CD14-positive monocyte (primary cell): ENCODE data around the gene DVL2. TPM values are rescaled to one million over a fixed set of nuclear protein-coding genes. Genes with fewer than 3 reads are reported as not detected.

Source experiments
- DNase-seq, 3 donors: peaks; one replicate each; pipeline ENCODE4 v3.0.0-alpha.2; 2011 to 2022
- H2AFZ ChIP-seq: 2 replicates; pipeline ENCODE4 v1.6.0; 2012; ENCODE audit warnings: mild to moderate bottlenecking, low read depth, low read length, inconsistent platforms; ENCODE audit not compliant: insufficient read depth, poor library complexity, severe bottlenecking
- H3K27ac ChIP-seq, 2 donors: 1 replicate in 1 of 2; 2 replicates in 1 of 2; pipeline ENCODE4 v1.5.1; 2012 to 2013; ENCODE audit warnings: low read length in 2 of 2, control low read depth in 1 of 2, inconsistent platforms in 1 of 2, low read depth in 1 of 2, mild to moderate bottlenecking in 1 of 2
- H3K27me3 ChIP-seq, 2 donors: one replicate each; pipeline versions ENCODE4 v1.6.0 to v1.6.1; 2011 to 2013; ENCODE audit warnings: low read length in 2 of 2; ENCODE audit not compliant: control insufficient read depth in 2 of 2, insufficient read depth in 2 of 2
- H3K36me3 ChIP-seq, 2 donors: replicated peaks in 1 of 2; 1 replicate in 1 of 2; 2 replicates in 1 of 2; pipeline versions ENCODE4 v1.5.1 to v1.6.1; 2012 to 2013; ENCODE audit warnings: low read length in 2 of 2, control low read depth in 1 of 2, inconsistent platforms in 1 of 2, mild to moderate bottlenecking in 1 of 2; ENCODE audit not compliant: insufficient read depth in 2 of 2, control insufficient read depth in 1 of 2
- H3K4me1 ChIP-seq, 2 donors: 1 replicate in 1 of 2; 2 replicates in 1 of 2; pipeline versions ENCODE4 v1.5.1 to v1.6.1; 2012 to 2013; ENCODE audit warnings: low read length in 2 of 2, control low read depth in 1 of 2, inconsistent platforms in 1 of 2, mild to moderate bottlenecking in 1 of 2, moderate library complexity in 1 of 2; ENCODE audit not compliant: insufficient read depth in 2 of 2, control insufficient read depth in 1 of 2
- H3K4me2 ChIP-seq: replicated peaks from 2 replicates; pipeline ENCODE3; 2012; ENCODE audit warnings: low read length, moderate library complexity, mild to moderate bottlenecking; ENCODE audit not compliant: poor library complexity, severe bottlenecking; ENCODE audit errors: extremely low read depth
- H3K4me3 ChIP-seq, 3 experiments: fragments of 200-600 bp in 1 of 3; sonication (generic) in 1 of 3; replicated peaks in 1 of 3; 1 replicate in 2 of 3; 2 replicates in 1 of 3; pipeline ENCODE4 v1.5.1; 2011 to 2013; ENCODE audit warnings: low read length in 3 of 3, mild to moderate bottlenecking in 3 of 3, control low read depth in 2 of 3, low read depth in 2 of 3, inconsistent platforms in 1 of 3, moderate library complexity in 1 of 3
- H3K79me2 ChIP-seq: 2 replicates; pipeline ENCODE4 v1.6.0; 2012; ENCODE audit warnings: mild to moderate bottlenecking, control low read depth, inconsistent platforms, low read length, moderate library complexity; ENCODE audit not compliant: insufficient read depth
- H3K9ac ChIP-seq: 2 replicates; pipeline ENCODE4 v1.6.0; 2017; ENCODE audit warnings: low read length, mild to moderate bottlenecking; ENCODE audit not compliant: insufficient read depth, poor library complexity, severe bottlenecking
- H3K9me3 ChIP-seq, 2 donors: replicated peaks in 1 of 2; 1 replicate in 1 of 2; 2 replicates in 1 of 2; pipeline versions ENCODE4 v1.5.1 to v1.6.1; 2012 to 2013; ENCODE audit warnings: low read length in 2 of 2, control low read depth in 1 of 2; ENCODE audit not compliant: control insufficient read depth in 1 of 2, insufficient read depth in 1 of 2
- H4K20me1 ChIP-seq: 2 replicates; pipeline ENCODE4 v1.6.0; 2012; ENCODE audit warnings: mild to moderate bottlenecking, low read length, control low read depth, moderate library complexity; ENCODE audit not compliant: insufficient read depth
- H3K27ac Mint-ChIP-seq, 7 donors: one replicate each; pipeline ENCODE4 v1.8.0; 2020; ENCODE audit warnings: mild to moderate bottlenecking in 7 of 7, mixed read lengths in 7 of 7, moderate library complexity in 6 of 7, inconsistent platforms in 2 of 7
- H3K27me3 Mint-ChIP-seq, 3 donors: one replicate each; pipeline ENCODE4 v1.8.0; 2021 to 2022; ENCODE audit warnings: low read depth in 3 of 3, mild to moderate bottlenecking in 3 of 3, mixed read lengths in 3 of 3, moderate library complexity in 3 of 3, inconsistent platforms in 1 of 3
- H3K36me3 Mint-ChIP-seq, 2 donors: one replicate each; pipeline ENCODE4 v1.8.0; 2020; ENCODE audit warnings: mixed read lengths in 2 of 2, inconsistent platforms in 1 of 2, mild to moderate bottlenecking in 1 of 2
- H3K4me1 Mint-ChIP-seq: one replicate; pipeline ENCODE4 v1.8.0; 2020; ENCODE audit warnings: mild to moderate bottlenecking, mixed read lengths
- H3K4me3 Mint-ChIP-seq, 2 donors: one replicate each; pipeline ENCODE4 v1.8.0; 2020; ENCODE audit warnings: mild to moderate bottlenecking in 2 of 2, mixed read lengths in 2 of 2, moderate library complexity in 1 of 2
- H3K9me3 Mint-ChIP-seq, 7 donors: one replicate each; pipeline ENCODE4 v1.8.0; 2020 to 2022; ENCODE audit warnings: mixed read lengths in 7 of 7, mild to moderate bottlenecking in 6 of 7, moderate library complexity in 6 of 7, inconsistent platforms in 2 of 7
- WGBS: methylation state at CpG from one replicate; pipeline ENCODE4 v1.1.5; 2013; ENCODE audit warnings: missing lambda C conversion rate; ENCODE audit not compliant: insufficient coverage; 5-methylcytosine and 5-hydroxymethylcytosine counted together
- intact Hi-C, 2 donors: fragments of 100-400 bp; cut with micrococcal nuclease; formaldehyde crosslinking; loops; one replicate each; pipeline versions ENCODE4 v1.15.0 to v1.15.1; 2023
- polyA plus RNA-seq, 3 donors: library from polyadenylated mRNA; depleted of rRNA in 1 of 3; unstranded in 2 of 3; stranded (reverse) in 1 of 3; fragments of 300-500 nt in 2 of 3; fragments of >200 nt in 1 of 3; fragmentation: Illumina TruSeq in 2 of 3; gene quantifications; 1 replicate in 2 of 3; 2 replicates in 1 of 3; pipeline ENCODE4 v1.2.3, GENCODE V29; 2012 to 2021
- TF ChIP-seq, protein P1 (sequence below): fragments of 200-600 bp; IDR thresholded peaks from one replicate; pipeline ENCODE4 v1.8.0; 2022; ENCODE audit warnings: antibody characterized with exemption, mild to moderate bottlenecking

Gene DVL2
- polyA plus RNA-seq, 3 donors, result 6.7 to 7.8 (median 7.0) TPM

DNA sequence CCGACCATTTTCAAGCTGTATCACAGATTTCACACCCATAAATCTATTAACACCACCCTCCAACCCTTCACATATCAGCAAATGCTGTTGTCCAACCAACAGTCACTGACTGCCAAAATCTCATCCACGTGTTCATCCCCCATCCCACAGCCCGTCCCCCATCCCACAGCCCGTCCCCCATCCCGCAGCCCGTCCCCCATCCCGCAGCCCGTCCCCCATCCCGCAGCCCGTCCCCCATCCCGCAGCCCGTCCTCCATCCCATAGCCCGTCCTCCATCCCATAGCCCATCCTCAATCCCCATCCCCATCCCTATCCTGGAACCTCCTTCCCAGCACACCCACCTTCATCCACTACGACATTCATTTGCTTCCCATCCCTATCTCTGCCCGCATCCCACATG is 28.8 kb downstream of the DVL2 start:
- Histone ChIP-seq H3K9me3 (no peaks in the 10 kb centered on the region), H4K20me1 (peaks cover 32% of the 10 kb centered on the region), H2AFZ (peak overlapping the region; percentile 73), H3K9ac (no peak overlapping the region), H3K4me1 (peaks cover 15 to 17% of the 10 kb centered on the region in 2 donors), H3K4me2 (peak overlapping the region; percentile 82), H3K4me3 (peak overlapping the region in 2 of 3 experiments; percentile 54 to 78), H3K27ac (peak overlapping the region; percentile 60 to 79), H3K36me3 (peaks cover 26 to 29% of the 10 kb centered on the region in 2 donors), H3K27me3 (no peaks in the 10 kb centered on the region), H3K79me2 (peaks cover 27% of the 10 kb centered on the region)
- H3K27ac Mint-ChIP-seq, result peak overlapping the region; percentile 81 to 98 (median 94)
- peaks cover 1 to 10% (median 1%) of the 10 kb centered on the region in 3 donors for H3K27me3 Mint-ChIP-seq
- DNase-seq, result no peak
- TF ChIP-seq, protein P1, sequence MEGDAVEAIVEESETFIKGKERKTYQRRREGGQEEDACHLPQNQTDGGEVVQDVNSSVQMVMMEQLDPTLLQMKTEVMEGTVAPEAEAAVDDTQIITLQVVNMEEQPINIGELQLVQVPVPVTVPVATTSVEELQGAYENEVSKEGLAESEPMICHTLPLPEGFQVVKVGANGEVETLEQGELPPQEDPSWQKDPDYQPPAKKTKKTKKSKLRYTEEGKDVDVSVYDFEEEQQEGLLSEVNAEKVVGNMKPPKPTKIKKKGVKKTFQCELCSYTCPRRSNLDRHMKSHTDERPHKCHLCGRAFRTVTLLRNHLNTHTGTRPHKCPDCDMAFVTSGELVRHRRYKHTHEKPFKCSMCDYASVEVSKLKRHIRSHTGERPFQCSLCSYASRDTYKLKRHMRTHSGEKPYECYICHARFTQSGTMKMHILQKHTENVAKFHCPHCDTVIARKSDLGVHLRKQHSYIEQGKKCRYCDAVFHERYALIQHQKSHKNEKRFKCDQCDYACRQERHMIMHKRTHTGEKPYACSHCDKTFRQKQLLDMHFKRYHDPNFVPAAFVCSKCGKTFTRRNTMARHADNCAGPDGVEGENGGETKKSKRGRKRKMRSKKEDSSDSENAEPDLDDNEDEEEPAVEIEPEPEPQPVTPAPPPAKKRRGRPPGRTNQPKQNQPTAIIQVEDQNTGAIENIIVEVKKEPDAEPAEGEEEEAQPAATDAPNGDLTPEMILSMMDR, result no peak
- H3K4me1 Mint-ChIP-seq, result peaks cover 28% of the 10 kb centered on the region
- peak overlapping the region; percentile 79 to 87 for H3K4me3 Mint-ChIP-seq
- H3K9me3 Mint-ChIP-seq, result no peaks in the 10 kb centered on the region
- intact Hi-C loops, result no loop called here
- H3K36me3 Mint-ChIP-seq, result peaks cover 34 to 51% of the 10 kb centered on the region in 2 donors
- WGBS, result 87% methylated on average over 13 of the region's 15 CpGs

DNA sequence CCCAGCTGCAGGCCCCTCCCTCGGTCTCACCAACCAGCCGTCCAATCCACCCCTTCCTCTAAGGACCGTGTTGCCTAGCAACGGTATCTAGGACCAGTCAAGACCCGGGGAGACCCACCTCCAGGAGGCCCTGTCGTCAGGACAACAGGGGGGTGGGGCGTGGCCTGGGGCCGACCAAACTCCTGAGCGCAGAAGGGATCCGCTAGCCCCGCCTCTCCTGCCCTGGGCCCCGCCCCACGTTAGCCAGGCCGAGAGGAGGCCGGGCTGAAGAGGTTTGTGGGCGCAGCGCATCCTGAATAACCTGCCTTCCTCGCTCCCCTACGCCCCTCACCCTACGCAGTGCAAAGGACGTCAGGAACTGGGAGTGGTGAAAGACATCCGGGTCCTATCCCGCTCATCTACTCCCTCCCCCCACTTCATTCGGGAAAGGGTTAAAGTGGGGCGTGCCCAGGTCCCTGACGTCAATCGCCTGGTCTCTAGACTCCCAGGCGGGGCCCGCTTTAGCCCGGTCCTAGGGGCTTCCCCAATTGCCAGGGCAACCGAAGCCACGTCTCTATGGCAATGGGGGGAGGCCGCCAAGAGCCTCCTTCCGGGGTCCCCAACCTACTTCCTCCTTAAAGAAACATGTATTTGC is 29.4 kb downstream of the DVL2 start:
- Histone ChIP-seq H3K27me3 (no peaks in the 10 kb centered on the region), H3K9ac (peak overlapping the region; percentile 62), H4K20me1 (peaks cover 28% of the 10 kb centered on the region), H3K27ac (peak overlapping the region; percentile 60 to 79), H2AFZ (peak overlapping the region; percentile 73), H3K36me3 (peaks cover 28 to 32% of the 10 kb centered on the region in 2 donors), H3K4me3 (peak overlapping the region; percentile 9 to 78 (median 54)), H3K4me2 (peak overlapping the region; percentile 82), H3K79me2 (peaks cover 21% of the 10 kb centered on the region), H3K9me3 (no peaks in the 10 kb centered on the region), H3K4me1 (peaks cover 15 to 17% of the 10 kb centered on the region in 2 donors)
- WGBS, result 0% methylated on average over 29 of the region's 34 CpGs
- Mint-ChIP-seq H3K36me3 (peaks cover 30 to 51% of the 10 kb centered on the region in 2 donors), H3K27me3 (peaks cover 1 to 10% (median 1%) of the 10 kb centered on the region in 3 donors), H3K4me3 (peak overlapping the region; percentile 79 to 87), H3K27ac (peak overlapping the region; percentile 55 to 98 (median 94)), H3K9me3 (no peaks in the 10 kb centered on the region), H3K4me1 (peaks cover 28% of the 10 kb centered on the region)
- TF ChIP-seq, protein P1, result no peak
- DNase-seq, result peak; percentile 94 to 95 (median 94)
- intact Hi-C loops, result no loop called here
